B cell (primary cell): ENCODE results near the gene LPAR5. TPM values are rescaled to one million over a fixed set of nuclear protein-coding genes. Genes with fewer than 3 reads are reported as not detected.

Experiments
- ATAC-seq: fragments of 200-7000 bp; cut with Tn5 transposase; one replicate; pipeline ENCODE4 v1.10.0; 2021; ENCODE audit warnings: low read depth, mild to moderate bottlenecking, moderate number of reproducible peaks, moderate library complexity
- CTCF ChIA-PET: fragments of 350-600 bp; sonication (Branson Sonifier 250); formaldehyde crosslinking; loops from one replicate; lab custom pipeline; 2021; ENCODE audit warnings: antibody characterized with exemption, inconsistent platforms; lab: Charles Lee
- POLR2A ChIA-PET: fragments of 350-600 bp; sonication (Branson Sonifier 250); formaldehyde crosslinking; loops from one replicate; lab custom pipeline; 2021; ENCODE audit warnings: antibody characterized with exemption; lab: Charles Lee
- DNase-seq: peaks from one replicate; pipeline ENCODE4 v3.0.0; 2013
- H2AFZ ChIP-seq: 2 replicates; pipeline ENCODE4 v1.6.1; 2012; ENCODE audit warnings: mild to moderate bottlenecking, low read depth, low read length; ENCODE audit not compliant: insufficient read depth, poor library complexity, severe bottlenecking
- H3K27ac ChIP-seq, 2 donors: 1 replicate in 1 of 2; 2 replicates in 1 of 2; pipeline ENCODE4 v1.5.1; 2012 to 2013; ENCODE audit warnings: low read length in 2 of 2, mild to moderate bottlenecking in 2 of 2, moderate library complexity in 1 of 2
- H3K27me3 ChIP-seq, 4 experiments: fragments of 200-600 bp in 1 of 4; sonication (generic) in 1 of 4; replicated peaks in 1 of 4; 1 replicate in 2 of 4; 2 replicates in 2 of 4; pipeline versions ENCODE4 v1.6.1 to v1.7.0; 2013 to 2016; ENCODE audit warnings: low read length in 3 of 4, mild to moderate bottlenecking in 2 of 4, mixed read lengths in 1 of 4, moderate library complexity in 1 of 4; ENCODE audit not compliant: insufficient read depth in 4 of 4, control insufficient read depth in 3 of 4; ENCODE audit errors: control extremely low read depth in 1 of 4
- H3K36me3 ChIP-seq, 2 experiments: replicated peaks in 1 of 2; 1 replicate in 1 of 2; 2 replicates in 1 of 2; pipeline versions ENCODE4 v1.6.1 to v1.7.1; 2013; ENCODE audit warnings: low read length in 1 of 2; ENCODE audit not compliant: insufficient read depth in 2 of 2, control insufficient read depth in 1 of 2; ENCODE audit errors: control extremely low read depth in 1 of 2, extremely low read depth in 1 of 2
- H3K4me1 ChIP-seq, 2 donors: fragments of 200-600 bp in 1 of 2; sonication (generic) in 1 of 2; 1 replicate in 1 of 2; 2 replicates in 1 of 2; pipeline versions ENCODE4 v1.5.1 to v1.6.1; 2013 to 2017; ENCODE audit warnings: low read length in 2 of 2; ENCODE audit not compliant: control insufficient read depth in 2 of 2, insufficient read depth in 2 of 2
- H3K4me2 ChIP-seq: replicated peaks from 2 replicates; pipeline ENCODE3; 2012; ENCODE audit warnings: mild to moderate bottlenecking, low read depth, low read length; ENCODE audit not compliant: poor library complexity, severe bottlenecking
- H3K4me3 ChIP-seq, 5 experiments: fragments of 200-600 bp in 1 of 5; sonication (generic) in 1 of 5; 1 replicate in 3 of 5; 2 replicates in 2 of 5; pipeline versions ENCODE4 v1.5.1 to v1.7.0; 2011 to 2016; ENCODE audit warnings: low read length in 4 of 5, mild to moderate bottlenecking in 4 of 5, low read depth in 2 of 5, control low read depth in 1 of 5, moderate library complexity in 1 of 5; ENCODE audit not compliant: insufficient read depth in 1 of 5; ENCODE audit errors: control extremely low read depth in 1 of 5, extremely low read depth in 1 of 5
- H3K79me2 ChIP-seq: fragments of 200-600 bp; sonication (generic); one replicate; pipeline ENCODE4 v1.6.0; 2016; ENCODE audit warnings: low read length; ENCODE audit not compliant: control insufficient read depth, insufficient read depth
- H3K9ac ChIP-seq: fragments of 200-600 bp; sonication (generic); 2 replicates; pipeline ENCODE4 v1.6.1; 2017; ENCODE audit warnings: mild to moderate bottlenecking, low read length, moderate library complexity
- H3K9me3 ChIP-seq, 3 donors: one replicate each; pipeline versions ENCODE4 v1.6.1 to v1.7.1; 2013; ENCODE audit warnings: low read length in 2 of 3; ENCODE audit not compliant: control insufficient read depth in 2 of 3, insufficient read depth in 1 of 3; ENCODE audit errors: control extremely low read depth in 1 of 3
- H4K20me1 ChIP-seq: 2 replicates; pipeline ENCODE4 v1.6.0; 2012; ENCODE audit warnings: mild to moderate bottlenecking, low read length; ENCODE audit not compliant: insufficient read depth, control insufficient read depth, poor library complexity, severe bottlenecking
- H3K27ac Mint-ChIP-seq: one replicate; pipeline ENCODE4 v1.8.0; 2021; ENCODE audit warnings: mixed read lengths
- H3K27me3 Mint-ChIP-seq: one replicate; pipeline ENCODE4 v1.8.0; 2021; ENCODE audit warnings: mixed read lengths
- H3K4me1 Mint-ChIP-seq: one replicate; pipeline ENCODE4 v1.8.0; 2021; ENCODE audit warnings: mixed read lengths
- H3K4me3 Mint-ChIP-seq: one replicate; pipeline ENCODE4 v1.8.0; 2021; ENCODE audit warnings: mixed read lengths
- H3K9me3 Mint-ChIP-seq: one replicate; pipeline ENCODE4 v1.8.0; 2022; ENCODE audit warnings: mixed read lengths; ENCODE audit not compliant: insufficient read depth
- EZH2 ChIP-seq: IDR thresholded peaks from 2 replicates; pipeline ENCODE4 v1.6.1; 2012; ENCODE audit warnings: borderline replicate concordance, low read depth, mild to moderate bottlenecking, moderate library complexity, low read length; ENCODE audit not compliant: insufficient read depth, poor library complexity, severe bottlenecking
- WGBS: methylation state at CpG from one replicate; pipeline ENCODE4 v1.1.5; 2013; ENCODE audit warnings: missing lambda C conversion rate; ENCODE audit not compliant: insufficient coverage; 5-methylcytosine and 5-hydroxymethylcytosine counted together
- intact Hi-C: fragments of 100-400 bp; cut with micrococcal nuclease; formaldehyde crosslinking; loops from one replicate; pipeline ENCODE4 v1.10.0; 2022
- polyA plus RNA-seq: library from polyadenylated mRNA; depleted of rRNA; stranded (reverse); fragments of >200 nt; gene quantifications from 2 replicates; pipeline ENCODE4 v1.2.3, GENCODE V29; 2012
- total RNA-seq, 2 donors: library from RNA; stranded (reverse); fragments of 120-200 nt in 1 of 2; gene quantifications; 1 replicate in 1 of 2; 2 replicates in 1 of 2; pipeline versions ENCODE4 v1.2.3 to v1.2.4, GENCODE V29; 2013 to 2022
- TF ChIP-seq, protein P1 (sequence below): fragments of 200-600 bp; IDR thresholded peaks from one replicate; pipeline ENCODE4 v1.8.0; 2022; ENCODE audit warnings: antibody characterized with exemption, mild to moderate bottlenecking

LPAR5 gene
- total and polyA plus RNA-seq, 2 donors (not counting 1 experiment from before 2014, with no cell fraction given), result 29.0 to 59.6 TPM

GRCh38 chr12:6574576-6575295 is 61.0 kb downstream of the LPAR5 start:
- Histone ChIP-seq H4K20me1 (peaks cover 5% of the 10 kb centered on the region), H3K4me3 (no peak overlapping the region), H3K27me3 (no peaks in the 10 kb centered on the region), H3K36me3 (peaks cover 13 to 75% of the 10 kb centered on the region in 2 experiments), H3K27ac (no peak overlapping the region), H2AFZ (no peak overlapping the region), H3K9me3 (no peaks in the 10 kb centered on the region), H3K4me2 (no peak overlapping the region), H3K79me2 (no peaks in the 10 kb centered on the region), H3K4me1 (no peaks in the 10 kb centered on the region), H3K9ac (no peak overlapping the region)
- Mint-ChIP-seq H3K4me1 (peaks cover 6% of the 10 kb centered on the region), H3K27me3 (no peaks in the 10 kb centered on the region), H3K27ac (no peak overlapping the region), H3K4me3 (no peak overlapping the region), H3K9me3 (no peaks in the 10 kb centered on the region)
- TF ChIP-seq EZH2, result no peak
- TF ChIP-seq, protein P1, sequence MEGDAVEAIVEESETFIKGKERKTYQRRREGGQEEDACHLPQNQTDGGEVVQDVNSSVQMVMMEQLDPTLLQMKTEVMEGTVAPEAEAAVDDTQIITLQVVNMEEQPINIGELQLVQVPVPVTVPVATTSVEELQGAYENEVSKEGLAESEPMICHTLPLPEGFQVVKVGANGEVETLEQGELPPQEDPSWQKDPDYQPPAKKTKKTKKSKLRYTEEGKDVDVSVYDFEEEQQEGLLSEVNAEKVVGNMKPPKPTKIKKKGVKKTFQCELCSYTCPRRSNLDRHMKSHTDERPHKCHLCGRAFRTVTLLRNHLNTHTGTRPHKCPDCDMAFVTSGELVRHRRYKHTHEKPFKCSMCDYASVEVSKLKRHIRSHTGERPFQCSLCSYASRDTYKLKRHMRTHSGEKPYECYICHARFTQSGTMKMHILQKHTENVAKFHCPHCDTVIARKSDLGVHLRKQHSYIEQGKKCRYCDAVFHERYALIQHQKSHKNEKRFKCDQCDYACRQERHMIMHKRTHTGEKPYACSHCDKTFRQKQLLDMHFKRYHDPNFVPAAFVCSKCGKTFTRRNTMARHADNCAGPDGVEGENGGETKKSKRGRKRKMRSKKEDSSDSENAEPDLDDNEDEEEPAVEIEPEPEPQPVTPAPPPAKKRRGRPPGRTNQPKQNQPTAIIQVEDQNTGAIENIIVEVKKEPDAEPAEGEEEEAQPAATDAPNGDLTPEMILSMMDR, result no peak
- ATAC-seq (no peak), DNase-seq (no peak)
- ChIA-PET POLR2A (no interaction called here), CTCF (interaction anchor here (2.9 kb wide), 1 partner anchor 11 kb away, joined by 7 read pairs; no protein-coding TSS in a partner anchor)
- WGBS, result 83% methylated on average over 1 of the region's 4 CpGs
- intact Hi-C loops, result no loop called here

DNA sequence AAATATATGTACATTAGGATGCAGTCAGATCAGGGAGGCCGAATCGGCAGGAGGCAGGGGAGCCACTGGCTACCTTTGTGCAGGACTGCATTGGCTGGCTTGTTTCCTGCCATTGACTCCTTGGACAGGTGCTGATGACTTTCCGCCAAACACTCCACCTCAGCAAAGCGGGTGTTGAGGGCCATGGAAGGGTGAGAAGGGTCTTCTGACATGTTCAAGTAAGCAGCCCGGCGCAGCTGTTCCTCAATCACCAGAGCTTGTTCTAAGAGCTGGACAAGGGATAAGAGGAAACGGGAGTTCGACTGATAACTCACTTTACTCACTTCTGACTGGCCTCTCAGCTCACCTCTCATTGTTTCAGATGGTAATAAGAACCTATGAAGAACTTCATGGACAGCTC is 62.8 kb downstream of the LPAR5 start:
- no peak overlapping the region for H3K27ac Mint-ChIP-seq
- TF ChIP-seq, protein P1, result no peak
- TF ChIP-seq EZH2, result no peak
- ATAC-seq, result no peak
- no peaks in the 10 kb centered on the region for H3K27me3 ChIP-seq
- POLR2A ChIA-PET, result no interaction called here
- H3K4me3 Mint-ChIP-seq, result no peak overlapping the region
- peaks cover 0 to 12% of the 10 kb centered on the region in 2 donors for H3K4me1 ChIP-seq
- peaks cover 11 to 66% of the 10 kb centered on the region in 2 experiments for H3K36me3 ChIP-seq
- H3K9ac ChIP-seq, result no peak overlapping the region
- intact Hi-C loops, result no loop called here
- CTCF ChIA-PET, result interaction anchor here (0.6 to 2.9 kb wide), 6 partner anchors 10 to 231 kb away, joined by 3 to 7 read pairs (median 4); no protein-coding TSS in a partner anchor
- H3K4me2 ChIP-seq, result no peak overlapping the region
- no peaks in the 10 kb centered on the region for H3K27me3 Mint-ChIP-seq
- no peak overlapping the region for H2AFZ ChIP-seq
- no peaks in the 10 kb centered on the region for H3K9me3 Mint-ChIP-seq
- peaks cover 15% of the 10 kb centered on the region for H3K4me1 Mint-ChIP-seq
- no peak overlapping the region for H3K27ac ChIP-seq
- peaks cover 1% of the 10 kb centered on the region for H3K79me2 ChIP-seq
- H4K20me1 ChIP-seq, result no peaks in the 10 kb centered on the region
- WGBS, result 80% methylated on average over 2 of the region's 8 CpGs
- H3K4me3 ChIP-seq, result no peak overlapping the region
- DNase-seq, result no peak
- H3K9me3 ChIP-seq, result no peaks in the 10 kb centered on the region
